ENCODE results near the gene CTNND2.
"Not testable (repeated sequence)": the region's sequence is repeated elsewhere in the genome, so short reads cannot be mapped to it uniquely, and the experiment has no call there.

Gene CTNND2

DNA sequence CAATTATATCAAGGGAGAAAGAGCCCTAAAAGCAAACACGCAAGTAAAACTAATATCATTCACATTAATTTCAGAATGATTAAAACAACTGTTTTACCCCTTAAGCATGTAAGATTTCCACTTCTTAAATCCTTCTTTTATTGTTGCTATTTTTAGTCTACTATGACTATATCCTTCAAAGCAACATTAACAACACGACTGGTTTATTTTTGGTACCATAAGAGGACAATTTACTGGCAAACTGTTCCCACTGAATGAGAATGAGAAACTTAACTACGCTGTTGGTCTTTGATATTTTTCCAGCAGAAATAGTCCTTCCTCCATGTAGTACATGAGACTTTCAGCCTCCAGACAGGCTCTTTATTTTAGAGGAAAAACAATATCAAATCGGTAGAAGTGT lies 281.5 kb downstream of the CTNND2 start:
- no peak for DNase-seq (ENCODE audit: insufficient read length, low spot score)
- no peak for FAIRE-seq
- no peak for TF ChIP-seq CTCF (IDR thresholded peaks at IDR 0.05; ENCODE audit: insufficient read depth, missing control alignments)

- no peak for DNase-seq (ENCODE audit: insufficient read length, low spot score)
- no peak for TF ChIP-seq CTCF (IDR thresholded peaks at IDR 0.05; ENCODE audit: insufficient read depth, missing control alignments)
- no peak for FAIRE-seq
Observed at GRCh38 chr5:11620172-11620571, 284.1 kb downstream of the CTNND2 start.

- peak; percentile 50 for TF ChIP-seq CTCF (IDR thresholded peaks at IDR 0.05; ENCODE audit: insufficient read depth, missing control alignments)
- FAIRE-seq (no peak), DNase-seq (ENCODE audit: insufficient read length, low spot score) (no peak)
Observed at GRCh38 chr5:11619339-11620024, 284.8 kb downstream of the CTNND2 start.

DNA sequence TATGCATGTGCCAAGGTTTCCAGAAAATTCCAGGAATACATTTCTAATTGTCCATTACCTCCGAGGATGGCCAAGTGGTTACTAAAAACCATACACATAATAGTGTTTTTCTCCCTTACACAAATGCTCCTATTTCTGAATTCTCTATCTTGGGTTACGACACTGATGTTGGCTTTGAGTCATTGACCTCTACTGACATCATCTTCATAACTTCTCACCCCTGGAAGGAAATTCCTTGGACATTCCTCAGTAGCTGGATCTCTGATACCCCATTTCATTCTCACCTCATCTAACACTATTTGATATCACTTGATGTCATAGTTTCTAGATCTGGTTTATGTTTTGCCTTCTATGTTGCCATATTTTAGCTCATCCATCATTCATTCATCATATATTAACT lies 287.2 kb downstream of the CTNND2 start:
- DNase-seq (ENCODE audit: insufficient read length, low spot score) (no peak), FAIRE-seq (no peak)
- TF ChIP-seq CTCF (IDR thresholded peaks at IDR 0.05; ENCODE audit: insufficient read depth, missing control alignments), result no peak

DNA sequence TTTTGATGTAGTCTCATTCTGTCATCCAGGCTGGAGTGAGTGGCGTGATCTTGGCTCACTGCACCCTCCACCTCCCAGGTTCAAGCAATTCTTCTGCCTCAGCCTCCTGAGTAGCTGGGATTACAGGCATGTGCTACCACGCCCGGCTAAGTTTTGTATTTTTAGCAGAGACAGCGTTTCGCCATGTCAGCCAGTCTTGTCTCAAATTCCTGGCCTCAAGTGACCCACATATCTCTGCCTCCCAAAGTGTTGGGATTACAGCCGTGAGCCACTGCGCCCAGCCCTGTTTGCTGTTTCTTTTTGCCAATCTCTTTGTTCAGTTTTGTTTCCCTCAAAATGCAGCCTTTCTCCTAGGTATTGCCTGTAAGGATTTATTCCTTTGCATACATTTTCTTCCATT lies 287.6 kb downstream of the CTNND2 start:
- DNase-seq (ENCODE audit: insufficient read length, low spot score); FAIRE-seq: not testable (repeated sequence)

DNA sequence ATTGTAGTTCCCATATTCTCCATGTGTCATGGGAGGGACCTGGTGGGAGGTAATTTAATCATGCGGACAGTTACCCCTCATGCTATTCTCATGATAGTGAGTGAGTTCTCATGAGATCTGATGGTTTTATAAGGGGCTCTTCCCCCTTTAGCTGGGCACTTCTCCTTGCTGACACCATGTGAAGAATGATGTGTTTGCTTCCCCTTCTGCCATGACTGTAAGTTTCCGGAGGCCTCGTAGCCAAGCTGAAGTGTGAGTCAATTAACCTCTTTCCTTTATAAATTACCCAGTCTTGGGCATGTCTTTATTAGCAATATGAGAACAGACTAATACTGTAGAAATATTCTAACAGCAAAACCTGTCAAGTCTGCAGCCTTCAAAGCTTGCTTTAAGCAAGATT lies 293.2 kb downstream of the CTNND2 start:
- DNase-seq (ENCODE audit: insufficient read length, low spot score) (no peak), FAIRE-seq (no peak)
- no peak for TF ChIP-seq CTCF (IDR thresholded peaks at IDR 0.05; ENCODE audit: insufficient read depth, missing control alignments)

GRCh38 chr5:11609570-11610303 lies 294.5 kb downstream of the CTNND2 start:
- FAIRE-seq, result no peak
- DNase-seq (ENCODE audit: insufficient read length, low spot score), result no peak
- no peak for TF ChIP-seq CTCF (IDR thresholded peaks at IDR 0.05; ENCODE audit: insufficient read depth, missing control alignments)

All from D721Med (cell line).